Erythroblast (primary cell): Measurements from ENCODE around the gene TRAPPC5.

Experiments used
- GATA1 ChIP-seq: IDR thresholded peaks from 2 replicates; pipeline ENCODE4 v1.6.1; 2011; ENCODE audit warnings: low read depth, mild to moderate bottlenecking, control low read depth, low read length, moderate library complexity
- POLR2A ChIP-seq: IDR thresholded peaks from 2 replicates; pipeline ENCODE4 v1.6.1; 2011; ENCODE audit warnings: mild to moderate bottlenecking, low read length

GRCh38 chr19:7657131-7657751, 23.4 kb upstream of the TRAPPC5 start:
- TF ChIP-seq POLR2A (no peak), GATA1 (no peak)
